Frontal cortex (tissue), 4 donors: ENCODE data around the gene ANKMY1. TPM values are rescaled to one million over a fixed set of nuclear protein-coding genes. Genes with fewer than 3 reads are reported as not detected.
A peak's percentile ranks its signal among the peaks of the same experiment; 100 is the strongest.
"Not testable (repeated sequence)": the region's sequence is repeated elsewhere in the genome, so short reads cannot be mapped to it uniquely, and the experiment has no call there.

Experiments
- DNase-seq, 2 donors: peaks; one replicate each; pipeline ENCODE4 v3.0.0; 2012; ENCODE audit warnings: low spot score in 2 of 2
- FAIRE-seq: peaks from 2 replicates; lab custom pipeline; 2012; peaks lifted over from hg19 to GRCh38; lab: Jason Lieb, UNC
- total RNA-seq: library from RNA; depleted of rRNA; stranded (reverse); fragments of >200 nt; gene quantifications from one replicate; pipeline ENCODE4 v1.2.3, GENCODE V29; 2014
- donor health status: control.
- donor health status: control.
- donor health status: control.

ANKMY1 gene
- total RNA-seq, 1 donor from 2014 or later: 4.9 TPM

DNA sequence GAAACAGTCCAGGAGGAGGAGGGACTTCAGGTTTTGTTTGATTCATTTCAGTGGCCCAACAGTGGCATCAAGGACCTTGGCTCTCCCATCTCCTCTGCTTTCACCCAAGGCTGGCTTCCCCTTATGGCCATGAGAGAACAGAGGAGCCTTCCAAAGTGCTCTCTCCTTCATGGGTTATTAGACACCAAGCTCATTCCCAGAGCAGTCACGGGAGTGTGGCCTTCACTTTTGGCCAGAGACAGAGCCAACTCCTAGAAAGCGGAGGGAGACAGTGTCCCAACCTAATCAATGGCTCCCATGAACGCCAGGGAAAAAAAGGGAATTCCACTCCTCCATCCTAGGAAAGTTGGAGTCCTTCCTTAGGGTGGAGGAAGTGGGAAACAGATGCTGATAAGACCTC lies 1.5 kb upstream of the ANKMY1 start:
- DNase-seq: no peak
- FAIRE-seq: no peak

DNA sequence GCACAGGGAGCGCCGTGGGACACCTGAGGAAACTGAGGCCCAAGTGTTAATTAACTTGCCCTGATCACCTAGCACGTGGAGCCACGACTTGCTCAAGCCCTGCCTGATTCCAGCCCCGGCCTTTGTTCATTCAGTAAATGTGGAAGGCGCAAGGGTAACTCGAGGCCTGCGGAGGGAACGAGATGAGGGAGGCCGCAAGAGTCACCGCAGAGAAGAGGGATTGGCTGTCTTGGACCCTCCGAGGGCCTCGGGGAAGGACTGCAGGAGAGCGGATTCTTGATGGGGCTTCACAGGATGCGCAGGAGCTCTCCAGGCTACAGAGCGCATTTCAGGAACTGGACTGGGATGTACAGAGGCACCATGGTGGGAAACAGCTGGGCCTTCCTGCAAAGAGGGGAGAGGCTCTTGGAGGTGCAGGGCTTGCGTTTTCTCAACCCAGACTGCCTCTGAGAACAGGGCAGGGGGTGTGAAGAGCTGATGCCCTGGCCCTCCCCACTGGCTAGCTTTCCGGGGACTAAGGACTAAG lies 511 bp upstream of the ANKMY1 start:
- DNase-seq: no peak
- FAIRE-seq: no peak

DNA sequence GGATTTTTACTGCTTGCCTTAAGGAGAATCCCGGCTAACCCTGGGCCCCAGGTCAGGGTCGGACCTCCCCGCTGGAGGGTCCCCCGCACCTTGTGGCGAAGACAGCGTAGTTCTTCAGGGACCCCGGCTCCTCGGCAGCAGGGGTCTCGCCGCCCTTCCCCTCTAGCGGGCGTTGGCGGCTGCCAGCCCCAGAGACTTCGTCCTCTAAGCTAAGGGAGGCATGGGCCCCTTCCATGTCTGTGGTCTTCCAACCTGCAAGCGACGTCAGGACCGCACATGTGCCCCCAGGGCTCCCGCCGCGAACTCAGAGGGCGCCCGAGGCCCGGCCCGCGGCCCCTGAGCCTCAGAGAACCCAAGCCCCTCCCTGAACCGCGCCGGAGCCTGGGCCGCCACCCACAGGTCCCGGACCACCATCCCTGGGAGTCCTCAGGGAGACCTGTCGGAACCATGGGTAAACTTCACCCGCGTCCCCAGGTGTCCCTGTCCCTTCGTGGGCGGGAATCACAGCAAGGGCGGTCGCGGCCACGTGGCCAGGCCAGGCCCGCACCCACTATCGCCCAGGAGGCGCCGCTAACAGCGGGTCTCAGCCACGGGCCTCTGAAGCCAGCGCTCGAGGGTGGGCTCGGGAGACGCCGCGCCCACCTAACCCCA lies 562 bp downstream of the ANKMY1 start:
- FAIRE-seq: no peak
- no peak for DNase-seq

DNA sequence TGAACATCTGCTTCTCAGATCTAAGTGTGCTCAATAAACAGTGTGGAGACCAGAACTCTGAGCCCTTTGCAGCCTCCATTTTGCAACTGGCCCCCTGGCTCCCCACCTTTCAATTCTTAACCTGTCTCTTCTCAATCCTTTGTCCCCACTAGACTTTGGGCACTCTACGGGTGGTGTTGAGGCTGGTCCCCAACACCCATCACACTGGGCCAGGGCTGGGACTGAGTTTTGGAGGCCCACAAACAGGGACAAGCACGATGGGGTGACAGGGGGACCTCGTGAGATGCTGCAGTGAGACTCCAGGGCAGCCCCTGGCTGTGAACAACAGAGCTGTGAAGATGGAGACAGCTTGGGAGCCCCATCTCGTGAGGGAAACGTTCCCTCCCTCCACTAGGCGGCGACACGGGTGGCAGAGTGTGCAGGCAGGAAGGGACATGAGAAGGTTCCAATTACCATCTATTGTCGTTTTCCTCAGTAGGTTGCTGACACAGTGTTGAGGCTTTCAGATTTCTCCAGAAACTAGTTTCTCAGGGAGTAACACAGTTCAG lies 1.2 kb downstream of the ANKMY1 start:
- no peak for FAIRE-seq

DNA sequence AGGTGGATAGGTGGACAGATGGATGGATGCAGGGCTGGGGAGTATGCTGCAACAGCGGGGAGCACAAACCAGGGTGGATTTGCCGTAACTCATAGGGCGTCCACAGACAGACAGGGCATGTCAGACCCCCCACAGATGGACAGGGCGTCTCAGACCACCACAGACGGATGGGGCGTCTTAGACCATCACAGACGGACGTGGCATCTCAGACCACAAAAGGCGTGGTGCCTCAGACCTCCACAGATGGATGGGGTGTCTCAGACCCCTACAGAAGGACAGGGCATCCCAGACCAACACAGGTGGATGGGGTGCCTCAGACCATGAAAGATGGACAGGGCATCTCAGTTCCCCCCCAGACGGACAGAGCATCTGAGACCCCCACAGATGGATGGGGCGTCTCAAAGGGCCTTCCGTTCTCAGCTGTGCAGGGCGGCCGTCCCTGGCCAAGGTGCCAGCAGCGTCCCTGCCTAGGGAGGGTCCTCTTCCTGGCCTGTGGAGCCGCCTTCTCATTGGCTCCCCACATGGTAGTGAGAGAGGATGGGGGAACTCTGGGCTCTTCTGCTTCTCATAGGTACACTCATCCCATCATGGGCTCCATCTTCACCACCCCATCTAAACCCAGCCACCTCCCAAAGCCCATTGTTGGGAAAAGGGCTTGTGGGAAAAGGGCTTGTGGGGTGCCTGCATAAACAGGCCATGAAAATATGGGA lies 2.1 kb downstream of the ANKMY1 start:
- no peak for DNase-seq
- FAIRE-seq: no peak

More for the DNA sequence above, 1.2 kb downstream of the ANKMY1 start:
- DNase-seq: no peak

DNA sequence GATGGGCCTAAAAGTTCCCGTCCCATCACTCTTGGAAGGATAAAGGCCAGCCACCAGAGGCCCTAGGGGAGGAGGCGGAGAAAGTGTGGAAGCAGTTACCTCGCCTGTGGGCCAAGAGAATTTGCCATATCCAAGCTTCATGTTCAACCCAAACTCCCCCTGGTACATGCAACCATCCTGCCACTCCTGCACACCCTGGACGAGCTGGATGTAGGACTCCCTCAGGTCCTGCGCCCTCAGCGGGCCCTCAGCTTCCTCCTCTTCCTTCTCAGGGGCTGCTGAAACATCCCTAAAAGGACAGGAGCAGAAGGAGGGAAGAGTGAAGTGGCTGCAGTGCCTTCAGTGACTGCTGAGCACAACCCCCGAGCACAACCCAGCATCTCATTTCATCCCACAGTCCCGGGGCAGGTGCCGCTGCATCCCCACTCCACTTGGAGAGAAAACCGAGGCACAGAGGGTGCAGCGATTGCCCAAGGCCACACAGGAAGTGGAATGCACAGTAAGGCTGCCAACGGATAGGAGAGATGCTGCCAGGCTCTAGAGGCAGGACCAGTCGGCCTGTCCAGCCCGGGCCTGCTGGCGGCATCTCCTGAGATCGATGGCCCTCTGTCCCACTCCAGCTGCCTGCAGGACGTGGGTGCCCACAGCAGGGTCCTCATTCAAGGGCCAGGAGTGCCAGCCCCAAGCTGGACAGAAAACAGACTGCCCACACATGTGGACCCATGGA lies 2.9 kb downstream of the ANKMY1 start:
- FAIRE-seq (no peak), DNase-seq (no peak)

DNA sequence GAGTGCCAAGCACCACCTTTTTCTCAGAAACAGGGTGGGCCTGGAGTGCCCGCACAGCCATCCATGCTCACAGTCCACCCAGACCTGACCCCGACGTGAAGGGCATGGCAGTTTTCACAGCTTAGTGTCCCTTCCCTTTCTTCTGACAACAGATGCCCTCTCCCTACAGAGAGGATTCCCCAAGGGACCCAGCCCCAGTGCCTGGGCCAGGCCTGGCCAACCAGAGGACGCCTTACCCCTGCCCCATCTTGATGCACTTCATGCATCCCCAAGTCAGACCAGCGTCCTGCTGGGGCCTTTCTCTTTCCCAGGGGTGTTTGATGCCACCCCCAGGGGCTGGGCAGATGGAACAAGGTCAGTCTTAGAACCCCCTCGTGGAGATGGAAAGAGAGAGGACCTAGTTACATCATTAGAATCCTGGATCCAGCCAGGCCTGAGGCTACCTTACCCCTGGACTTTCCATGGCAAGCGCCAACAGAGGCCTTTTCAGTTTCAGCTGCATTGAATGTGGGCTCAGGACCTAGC lies 3.8 kb downstream of the ANKMY1 start:
- DNase-seq (no peak), FAIRE-seq (no peak)

DNA sequence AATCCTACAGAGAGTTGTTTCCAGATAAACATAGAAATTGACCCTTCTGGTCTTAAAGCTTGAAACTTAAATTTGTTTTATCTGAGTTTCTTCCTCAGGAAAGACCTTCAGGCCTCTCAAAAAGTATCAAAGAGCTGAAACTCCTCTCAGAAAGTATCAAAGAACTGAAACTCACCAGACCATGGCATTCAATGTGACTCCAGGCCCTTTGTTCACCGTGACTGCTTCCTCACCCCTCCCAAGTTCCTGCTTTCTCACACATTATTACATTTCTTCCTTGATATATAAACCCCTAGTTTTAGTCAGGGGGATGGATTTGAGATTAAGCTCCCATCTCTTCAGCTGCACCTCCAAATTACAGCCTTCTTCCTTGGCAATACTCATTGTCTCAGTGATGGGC lies 6.0 kb downstream of the ANKMY1 start:
- FAIRE-seq (no peak), DNase-seq (no peak)

DNA sequence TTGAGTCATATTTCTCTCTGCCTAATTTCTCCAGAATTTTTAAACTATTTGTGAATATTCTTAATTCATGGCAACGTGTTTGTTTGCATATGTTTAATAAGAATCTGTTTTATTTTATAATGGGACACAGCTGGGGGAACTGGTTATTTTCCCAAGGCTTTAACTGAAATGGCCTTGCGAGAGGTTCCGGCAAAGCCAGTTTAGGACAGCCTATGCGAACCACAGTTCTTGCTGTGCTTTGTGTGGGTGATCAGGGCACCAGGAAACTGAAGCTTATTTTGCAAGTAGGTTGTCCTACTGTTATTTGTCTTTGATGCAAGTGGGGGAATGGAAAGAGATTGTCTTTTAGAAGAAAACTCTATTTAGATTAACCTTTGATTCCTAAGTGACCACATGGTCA lies 6.5 kb downstream of the ANKMY1 start:
- DNase-seq: no peak
- FAIRE-seq: no peak

DNA sequence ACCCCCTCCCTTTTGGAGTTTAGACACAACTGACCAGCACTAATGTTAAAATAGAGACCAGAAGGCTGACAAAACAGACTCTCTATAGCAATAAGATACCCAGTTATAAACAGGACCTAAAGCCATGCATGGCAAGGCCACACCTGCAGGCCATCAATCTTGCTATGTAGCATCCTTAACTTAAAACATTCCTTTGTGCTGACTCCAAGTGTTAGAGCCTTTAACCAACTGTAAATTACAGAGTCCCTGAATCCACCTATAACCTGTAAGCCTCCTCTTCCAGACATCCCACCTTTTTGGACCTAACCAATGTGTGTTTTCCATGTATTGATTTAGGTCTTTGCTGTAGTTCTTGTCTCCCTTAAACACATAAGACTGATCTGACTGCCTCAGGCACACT lies 17.9 kb downstream of the ANKMY1 start:
- FAIRE-seq (no peak), DNase-seq (no peak)

DNA sequence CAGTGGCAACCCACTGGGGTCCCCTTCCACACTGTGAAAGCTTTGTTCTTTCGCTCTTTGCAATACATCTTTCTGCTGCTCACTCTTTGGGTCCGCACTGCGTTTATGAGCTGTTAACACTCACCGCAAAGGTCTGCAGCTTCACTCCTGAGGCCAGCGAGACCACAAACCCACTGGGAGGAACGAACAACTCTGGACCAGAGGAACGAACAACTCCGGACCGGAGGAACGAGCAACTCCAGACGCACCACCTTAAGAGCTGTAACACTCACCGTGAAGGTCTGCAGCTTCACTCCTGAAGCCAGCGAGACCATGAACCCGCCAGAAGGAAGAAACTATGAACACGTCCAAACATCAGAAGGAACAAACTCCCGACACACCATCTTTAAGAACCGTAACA lies 18.7 kb downstream of the ANKMY1 start:
- DNase-seq, FAIRE-seq: not testable (repeated sequence)

DNA sequence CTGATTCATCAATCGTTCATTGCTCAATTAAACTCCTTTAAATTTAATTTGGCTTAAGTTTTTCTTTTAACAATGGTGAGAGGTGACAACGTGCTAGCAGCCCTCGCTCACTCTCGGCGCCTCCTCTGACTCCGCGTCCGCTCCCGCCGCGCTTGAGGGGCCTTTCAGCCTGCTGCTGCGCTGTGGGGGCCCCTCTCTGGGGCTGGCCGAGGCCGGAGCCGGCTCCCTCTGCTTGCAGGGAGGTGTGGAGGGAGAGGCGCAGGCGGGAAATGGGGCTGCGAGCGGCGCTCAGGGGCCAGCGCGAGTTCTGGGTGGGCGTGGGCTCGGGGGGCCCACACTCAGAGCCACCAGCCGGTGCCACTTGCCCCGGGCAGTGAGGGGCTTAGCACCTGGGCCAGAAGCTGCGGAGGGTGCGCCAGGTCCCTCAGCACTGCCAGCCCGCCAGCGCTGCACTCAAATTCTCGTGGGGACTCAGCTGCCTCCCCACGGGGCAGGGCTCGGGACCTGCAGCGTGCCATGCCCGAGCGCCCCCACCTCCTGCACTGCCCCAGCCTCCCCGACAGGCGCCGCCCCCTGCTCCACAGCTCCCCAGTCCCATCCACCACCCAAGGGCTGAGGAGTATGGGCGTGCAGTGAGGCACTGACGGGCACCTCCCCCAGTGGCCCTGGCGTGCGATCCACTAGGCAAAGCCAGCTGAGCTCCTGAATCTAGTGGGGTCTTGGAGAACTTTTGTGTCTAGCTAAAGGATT lies 19.6 kb downstream of the ANKMY1 start:
- FAIRE-seq: no peak
- DNase-seq: no peak

DNA sequence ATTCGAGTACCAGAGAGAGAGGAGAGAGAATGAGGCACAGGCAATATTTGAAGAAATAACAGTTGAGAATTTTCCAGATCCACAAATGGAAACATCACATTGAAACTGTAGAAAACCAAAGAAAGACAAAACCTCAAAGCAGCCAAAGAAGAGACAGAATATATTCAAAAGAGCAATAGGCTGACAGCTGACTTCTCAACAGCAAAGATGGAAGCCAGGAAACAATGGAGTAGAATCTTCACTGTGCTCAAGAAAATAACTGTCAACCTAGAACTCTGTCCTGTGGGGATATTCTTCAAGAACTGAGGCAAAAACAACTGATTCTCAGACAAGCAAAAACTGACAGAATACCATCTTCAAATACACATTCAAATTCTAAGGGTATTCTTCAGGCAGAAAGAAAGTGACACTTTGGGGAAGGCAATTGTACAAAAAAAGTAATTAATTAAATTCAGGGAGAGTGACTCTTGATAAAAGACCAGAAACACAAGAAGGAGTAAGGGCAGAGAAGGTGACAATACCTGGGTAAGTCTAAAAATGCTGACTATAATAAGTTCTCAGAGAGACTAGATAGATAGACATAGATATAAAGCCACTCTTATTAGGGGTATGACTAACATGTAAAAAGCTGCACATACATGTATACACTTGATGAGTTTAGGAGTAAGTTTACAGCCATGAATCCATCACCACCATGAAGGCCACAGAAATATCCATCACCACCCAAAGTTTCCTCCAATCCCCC lies 25.6 kb downstream of the ANKMY1 start:
- no peak for DNase-seq
- no peak for FAIRE-seq

DNA sequence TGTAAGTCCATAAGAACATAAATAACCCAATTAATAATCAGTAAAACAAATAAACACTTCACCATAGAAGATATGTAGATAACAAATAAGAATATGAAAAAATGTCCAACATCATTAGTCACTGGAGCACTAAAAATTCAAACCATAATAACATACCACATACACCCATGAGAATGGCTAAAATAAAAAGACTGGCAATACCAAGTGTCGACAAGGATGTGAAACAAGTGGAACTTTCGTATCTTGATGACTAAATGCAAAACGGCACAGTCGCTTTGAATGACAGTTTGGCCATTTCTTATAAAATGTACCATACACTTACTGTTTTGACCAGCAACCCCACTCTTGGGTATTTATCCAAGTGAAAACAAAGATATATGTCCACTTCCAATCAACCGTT lies 26.8 kb downstream of the ANKMY1 start:
- peak; percentile 37 for FAIRE-seq
- DNase-seq: no peak

DNA sequence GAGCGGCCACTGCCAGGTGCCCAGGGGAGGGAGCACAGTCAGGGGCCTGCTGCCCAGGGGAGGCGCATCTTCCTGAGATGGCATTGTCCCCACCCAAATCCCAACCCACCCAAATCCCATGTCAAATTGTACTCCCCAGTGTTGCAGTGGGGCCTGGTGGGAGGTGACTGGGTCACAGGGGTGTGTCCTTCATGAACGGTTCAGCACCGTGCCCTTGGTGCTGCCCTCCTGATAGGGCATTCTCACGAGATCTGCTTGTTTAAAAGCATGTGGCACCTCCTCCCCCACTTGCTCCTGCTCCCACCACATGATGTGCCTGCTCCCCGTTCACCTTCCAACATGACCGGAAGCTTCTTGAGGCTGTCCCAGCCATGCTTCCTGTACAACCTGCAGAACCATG lies 27.6 kb downstream of the ANKMY1 start:
- DNase-seq (no peak), FAIRE-seq (no peak)

DNA sequence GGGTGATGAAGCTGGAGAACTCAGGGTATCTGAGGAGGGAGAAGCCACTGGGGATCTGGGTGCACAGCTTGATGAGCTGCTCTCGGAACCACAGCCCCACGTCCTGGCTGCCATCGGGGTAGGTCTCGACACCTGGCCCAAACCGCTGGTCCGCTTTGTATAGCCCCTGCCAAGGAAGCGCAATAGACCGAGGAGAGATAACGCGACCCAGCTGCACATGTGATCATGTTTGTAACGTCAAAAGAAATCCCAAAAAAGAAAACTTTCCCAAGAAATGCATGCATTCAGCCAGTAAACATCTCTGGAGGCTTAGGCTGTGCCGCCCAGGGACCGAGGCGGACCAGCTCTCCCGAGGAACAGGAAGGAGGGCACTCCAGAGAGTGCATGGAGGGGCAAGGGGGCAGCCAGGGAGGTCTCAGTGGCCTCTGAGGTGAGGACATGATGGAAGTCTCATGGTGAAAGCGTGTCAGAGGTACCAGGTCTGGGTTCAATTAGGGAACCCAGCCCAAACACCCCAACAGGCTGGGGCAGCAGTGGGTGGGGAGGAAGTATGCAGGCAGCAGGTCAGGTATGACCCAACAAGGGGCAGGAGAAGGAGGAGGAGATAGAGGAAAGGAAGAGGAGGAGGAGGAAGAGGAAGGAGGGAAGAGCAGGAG lies 28.3 kb downstream of the ANKMY1 start:
- DNase-seq: no peak
- no peak for FAIRE-seq

DNA sequence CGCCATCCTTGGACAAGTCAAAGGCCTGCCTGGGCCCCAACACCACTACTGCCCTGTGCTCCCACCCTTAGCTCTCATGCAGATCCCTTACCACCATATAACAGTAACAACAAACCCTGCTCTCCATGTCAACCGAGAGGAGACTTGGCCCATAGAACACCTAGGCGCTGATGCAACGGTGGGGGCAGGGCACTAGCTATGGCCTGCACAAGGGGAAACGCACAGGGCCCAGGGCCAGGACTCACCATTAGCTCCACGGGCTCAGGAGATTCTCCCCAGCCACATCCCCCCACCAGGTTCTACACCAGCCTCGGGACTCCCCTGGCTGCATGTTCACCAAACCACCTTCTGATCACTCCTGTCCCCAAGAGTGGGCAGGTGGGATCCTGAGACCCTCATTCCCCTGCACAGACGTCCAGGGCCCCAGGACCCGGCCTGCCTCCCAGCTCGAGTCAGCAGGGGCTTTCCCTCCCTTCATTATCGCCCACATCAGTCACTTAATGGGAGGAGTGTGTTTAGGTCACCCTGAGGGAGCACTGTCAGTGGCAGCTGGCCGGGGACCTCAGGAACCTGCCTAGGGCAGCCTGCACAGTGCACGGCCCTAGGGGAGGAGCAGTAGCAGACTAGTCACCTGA lies 29.3 kb downstream of the ANKMY1 start:
- DNase-seq (no peak), FAIRE-seq (no peak)

DNA sequence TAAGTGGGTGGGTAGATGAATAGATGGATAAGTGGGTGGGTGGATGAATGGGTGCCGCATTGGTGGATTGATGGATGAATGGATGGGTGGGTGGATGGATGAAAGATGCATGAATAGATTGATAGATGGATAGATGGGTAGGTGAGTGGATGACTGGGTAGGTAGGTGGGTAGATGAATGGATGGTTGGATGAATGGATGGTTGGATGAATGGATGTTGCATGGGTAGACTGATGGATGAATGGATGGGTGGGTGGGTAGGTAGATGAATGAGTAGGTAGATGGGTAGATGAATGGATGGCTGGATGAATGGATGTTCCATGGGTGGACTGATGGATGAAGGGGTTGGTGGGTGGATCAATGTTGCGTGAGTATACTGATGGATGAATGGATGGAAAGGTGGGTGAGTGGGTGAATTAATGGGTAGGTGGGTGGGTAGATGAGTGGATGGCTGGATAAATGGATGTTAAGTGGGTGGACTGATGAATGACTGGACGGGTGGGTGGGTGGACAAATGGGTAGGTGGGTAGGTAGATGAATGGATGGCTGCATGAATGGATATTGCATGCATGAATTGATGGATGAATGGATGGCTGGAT lies 30.5 kb downstream of the ANKMY1 start:
- no peak for DNase-seq
- FAIRE-seq: no peak
